Measurements from ENCODE around the gene HIVEP3. TPM values are rescaled to one million over a fixed set of nuclear protein-coding genes. Genes with fewer than 3 reads are reported as not detected.

Gene HIVEP3
- total and polyA plus RNA-seq, 3 experiments from 2014 or later, result 15.1 to 24.0 (median 23.0) TPM

- H3K36me3 ChIP-seq (ENCODE audit: insufficient read depth, low read length), result no peaks in the 10 kb centered on the region
- Mint-ChIP-seq H3K27ac (no peak overlapping the region), H3K27me3 (no peaks in the 10 kb centered on the region), H3K36me3 (peaks cover 4 to 21% (median 5%) of the 10 kb centered on the region in 3 donors), H3K4me1 (no peaks in the 10 kb centered on the region), H3K9me3 (peaks cover 0 to 1% (median 0%) of the 10 kb centered on the region in 5 donors), H3K4me3 (no peak overlapping the region)
- CTCF ChIA-PET, result no interaction called here
- H3K4me1 ChIP-seq (ENCODE audit: insufficient read depth, low read length), result no peaks in the 10 kb centered on the region
- H3K27me3 ChIP-seq (ENCODE audit: insufficient read depth, low read length, poor library complexity, severe bottlenecking), result no peaks in the 10 kb centered on the region
- POLR2A ChIA-PET, result no interaction called here
- no peaks in the 10 kb centered on the region for H3K9me3 ChIP-seq (ENCODE audit: low read length)
- no peak for DNase-seq
- no peak overlapping the region for H3K27ac ChIP-seq (ENCODE audit: low read depth, low read length)
- H3K4me3 ChIP-seq (ENCODE audit: low read length), result no peak overlapping the region
Measured at GRCh38 chr1:41507836-41508235, 410.9 kb downstream of the HIVEP3 start.

GRCh38 chr1:41507110-41507720 is 411.5 kb downstream of the HIVEP3 start:
- H3K4me3 ChIP-seq (ENCODE audit: low read length), result no peak overlapping the region
- H3K4me1 ChIP-seq (ENCODE audit: insufficient read depth, low read length), result no peaks in the 10 kb centered on the region
- Mint-ChIP-seq H3K4me3 (no peak overlapping the region), H3K27me3 (no peaks in the 10 kb centered on the region), H3K36me3 (peaks cover 4 to 17% (median 5%) of the 10 kb centered on the region in 3 donors), H3K4me1 (no peaks in the 10 kb centered on the region), H3K27ac (no peak overlapping the region), H3K9me3 (peaks cover 0 to 1% (median 0%) of the 10 kb centered on the region in 5 donors)
- H3K9me3 ChIP-seq (ENCODE audit: low read length), result no peaks in the 10 kb centered on the region
- DNase-seq, result no peak
- no peaks in the 10 kb centered on the region for H3K27me3 ChIP-seq (ENCODE audit: insufficient read depth, low read length, poor library complexity, severe bottlenecking)
- CTCF ChIA-PET, result no interaction called here
- POLR2A ChIA-PET, result no interaction called here
- H3K27ac ChIP-seq (ENCODE audit: low read depth, low read length), result no peak overlapping the region
- H3K36me3 ChIP-seq (ENCODE audit: insufficient read depth, low read length), result no peaks in the 10 kb centered on the region

GRCh38 chr1:41504114-41505035 is 414.3 kb downstream of the HIVEP3 start:
- ChIA-PET POLR2A (no interaction called here), CTCF (no interaction called here)
- Mint-ChIP-seq H3K27me3 (no peaks in the 10 kb centered on the region), H3K4me1 (no peaks in the 10 kb centered on the region), H3K4me3 (no peak overlapping the region), H3K36me3 (no peaks in the 10 kb centered on the region), H3K9me3 (no peaks in the 10 kb centered on the region), H3K27ac (peak overlapping the region in 1 of 8 donors; percentile 8)
- no peak for DNase-seq
- Histone ChIP-seq H3K9me3 (ENCODE audit: low read length) (no peaks in the 10 kb centered on the region), H3K27me3 (ENCODE audit: insufficient read depth, low read length, poor library complexity, severe bottlenecking) (no peaks in the 10 kb centered on the region), H3K27ac (ENCODE audit: low read depth, low read length) (no peak overlapping the region), H3K4me1 (ENCODE audit: insufficient read depth, low read length) (no peaks in the 10 kb centered on the region), H3K4me3 (ENCODE audit: low read length) (no peak overlapping the region), H3K36me3 (ENCODE audit: insufficient read depth, low read length) (no peaks in the 10 kb centered on the region)

GRCh38 chr1:41503538-41504113 is 415.1 kb downstream of the HIVEP3 start:
- Histone ChIP-seq H3K36me3 (ENCODE audit: insufficient read depth, low read length) (no peaks in the 10 kb centered on the region), H3K4me1 (ENCODE audit: insufficient read depth, low read length) (no peaks in the 10 kb centered on the region), H3K27me3 (ENCODE audit: insufficient read depth, low read length, poor library complexity, severe bottlenecking) (no peaks in the 10 kb centered on the region), H3K9me3 (ENCODE audit: low read length) (no peaks in the 10 kb centered on the region), H3K27ac (ENCODE audit: low read depth, low read length) (no peak overlapping the region), H3K4me3 (ENCODE audit: low read length) (no peak overlapping the region)
- H3K36me3 Mint-ChIP-seq, result no peaks in the 10 kb centered on the region
- ChIA-PET CTCF (no interaction called here), POLR2A (no interaction called here)
- H3K27ac Mint-ChIP-seq, result peak overlapping the region in 1 of 8 donors; percentile 44
- no peaks in the 10 kb centered on the region for H3K27me3 Mint-ChIP-seq
- no peaks in the 10 kb centered on the region for H3K4me1 Mint-ChIP-seq
- H3K9me3 Mint-ChIP-seq, result no peaks in the 10 kb centered on the region
- no peak for DNase-seq
- H3K4me3 Mint-ChIP-seq, result no peak overlapping the region

- POLR2A ChIA-PET, result no interaction called here
- H3K9me3 Mint-ChIP-seq, result no peaks in the 10 kb centered on the region
- no peak overlapping the region for H3K4me3 ChIP-seq (ENCODE audit: low read length)
- H3K9me3 ChIP-seq (ENCODE audit: low read length), result no peaks in the 10 kb centered on the region
- peak overlapping the region in 1 of 8 donors; percentile 57 for H3K27ac Mint-ChIP-seq
- H3K36me3 ChIP-seq (ENCODE audit: insufficient read depth, low read length), result no peaks in the 10 kb centered on the region
- H3K27me3 Mint-ChIP-seq, result peaks cover 0 to 4% of the 10 kb centered on the region in 2 donors
- CTCF ChIA-PET, result no interaction called here
- H3K36me3 Mint-ChIP-seq, result no peaks in the 10 kb centered on the region
- no peaks in the 10 kb centered on the region for H3K4me1 ChIP-seq (ENCODE audit: insufficient read depth, low read length)
- H3K4me3 Mint-ChIP-seq, result no peak overlapping the region
- no peak overlapping the region for H3K27ac ChIP-seq (ENCODE audit: low read depth, low read length)
- no peaks in the 10 kb centered on the region for H3K27me3 ChIP-seq (ENCODE audit: insufficient read depth, low read length, poor library complexity, severe bottlenecking)
- no peak for DNase-seq
- H3K4me1 Mint-ChIP-seq, result no peaks in the 10 kb centered on the region
Measured at GRCh38 chr1:41502912-41503311, 415.8 kb downstream of the HIVEP3 start.

GRCh38 chr1:41501581-41501980 is 417.1 kb downstream of the HIVEP3 start:
- no peaks in the 10 kb centered on the region for H3K27me3 ChIP-seq (ENCODE audit: insufficient read depth, low read length, poor library complexity, severe bottlenecking)
- no peaks in the 10 kb centered on the region for H3K36me3 ChIP-seq (ENCODE audit: insufficient read depth, low read length)
- H3K27ac ChIP-seq (ENCODE audit: low read depth, low read length), result no peak overlapping the region
- DNase-seq, result no peak
- Mint-ChIP-seq H3K4me3 (no peak overlapping the region), H3K27me3 (peaks cover 0 to 7% of the 10 kb centered on the region in 2 donors), H3K9me3 (no peaks in the 10 kb centered on the region), H3K27ac (peak overlapping the region in 1 of 8 donors; percentile 50), H3K4me1 (peaks cover 0 to 3% (median 0%) of the 10 kb centered on the region in 3 donors), H3K36me3 (no peaks in the 10 kb centered on the region)
- H3K4me1 ChIP-seq (ENCODE audit: insufficient read depth, low read length), result no peaks in the 10 kb centered on the region
- H3K4me3 ChIP-seq (ENCODE audit: low read length), result no peak overlapping the region
- H3K9me3 ChIP-seq (ENCODE audit: low read length), result no peaks in the 10 kb centered on the region
- CTCF ChIA-PET, result interaction anchor here (1.5 kb wide), 1 partner anchor 9 kb away, joined by 3 read pairs; no protein-coding TSS in a partner anchor
- POLR2A ChIA-PET, result no interaction called here

GRCh38 chr1:41500781-41501518 is 417.8 kb downstream of the HIVEP3 start:
- Mint-ChIP-seq H3K4me3 (no peak overlapping the region), H3K9me3 (no peaks in the 10 kb centered on the region), H3K4me1 (peaks cover 0 to 4% (median under 1%) of the 10 kb centered on the region in 3 donors), H3K27ac (no peak overlapping the region), H3K27me3 (peaks cover 0 to 7% of the 10 kb centered on the region in 2 donors), H3K36me3 (no peaks in the 10 kb centered on the region)
- Histone ChIP-seq H3K4me3 (ENCODE audit: low read length) (no peak overlapping the region), H3K27ac (ENCODE audit: low read depth, low read length) (no peak overlapping the region), H3K36me3 (ENCODE audit: insufficient read depth, low read length) (no peaks in the 10 kb centered on the region), H3K27me3 (ENCODE audit: insufficient read depth, low read length, poor library complexity, severe bottlenecking) (no peaks in the 10 kb centered on the region), H3K4me1 (ENCODE audit: insufficient read depth, low read length) (no peaks in the 10 kb centered on the region), H3K9me3 (ENCODE audit: low read length) (no peaks in the 10 kb centered on the region)
- no peak for DNase-seq
- CTCF ChIA-PET, result interaction anchor here (1.5 kb wide), 1 partner anchor 8 kb away, joined by 3 read pairs; no protein-coding TSS in a partner anchor
- POLR2A ChIA-PET, result no interaction called here
